Measurements from ENCODE around the gene NEU3.
"Not testable (repeated sequence)": the region's sequence is repeated elsewhere in the genome, so short reads cannot be mapped to it uniquely, and the experiment has no call there.

DNA sequence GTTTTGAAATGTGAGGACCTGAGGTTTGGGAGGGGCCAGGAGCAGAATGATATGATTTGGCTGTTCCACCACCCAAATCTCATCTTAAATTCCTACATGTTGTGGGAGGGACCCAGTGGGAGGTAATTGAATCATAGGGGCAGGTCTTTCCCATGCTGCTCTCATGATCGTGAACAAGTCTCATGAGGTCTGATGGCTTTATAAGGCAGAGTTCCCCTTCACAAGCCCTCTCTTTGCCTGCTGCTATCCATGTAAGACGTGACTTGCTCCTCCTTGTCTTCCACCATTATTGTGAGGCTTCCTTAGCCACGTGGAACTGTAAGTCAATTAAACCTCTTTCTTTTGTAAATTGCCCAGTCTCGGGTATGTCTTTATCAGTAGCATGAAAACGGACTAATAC, 31.6 kb downstream of the NEU3 start:
- TF ChIP-seq CTCF (conservative IDR thresholded peaks at IDR 0.05; ENCODE audit: low read depth, low read length); MAFK (IDR thresholded peaks at IDR 0.05; ENCODE audit: low read depth, low read length); RAD21 (IDR thresholded peaks at IDR 0.05; ENCODE audit: low read length); FOS (IDR thresholded peaks at IDR 0.05; ENCODE audit: low read depth, low read length); SMC3 (IDR thresholded peaks at IDR 0.05; ENCODE audit: low read depth, low read length); POLR2A (IDR thresholded peaks at IDR 0.05; ENCODE audit: low read depth, low read length): not testable (repeated sequence)
